NCI-H526 treated with DMSO at 0.1 percent for 48 hours (cell line): ENCODE results near the gene SEZ6L.

Source experiments
- DNase-seq: peaks from one replicate; lab custom pipeline; 2025; lab: John Stamatoyannopoulos, UW

Gene SEZ6L

GRCh38 chr22:26169315-26170111 is at the start of gene SEZ6L:
TSS of gene SEZ6L (plus strand) at chr22:26169462. CDS start at chr22:26169670, 208 bp downstream.
- peak; percentile 52 for DNase-seq

GRCh38 chr22:26122920-26123468 is 46.3 kb upstream of the SEZ6L start:
- DNase-seq = no peak

GRCh38 chr22:26124991-26125725 is 44.1 kb upstream of the SEZ6L start:
- no peak for DNase-seq

GRCh38 chr22:26127126-26127525 is 42.1 kb upstream of the SEZ6L start:
- DNase-seq = no peak

- DNase-seq = no peak
These were observed 41.7 kb upstream of the SEZ6L start for GRCh38 chr22:26127556-26127955.

- DNase-seq = no peak
These were observed 37.6 kb upstream of the SEZ6L start for GRCh38 chr22:26131589-26132154.

- DNase-seq = no peak
These were observed 34.5 kb upstream of the SEZ6L start for GRCh38 chr22:26134654-26135330.

- no peak for DNase-seq
These were observed 33.5 kb upstream of the SEZ6L start for GRCh38 chr22:26135806-26136205.

GRCh38 chr22:26139310-26139709 is 30.0 kb upstream of the SEZ6L start:
- no peak for DNase-seq

- no peak for DNase-seq
These were observed 27.4 kb upstream of the SEZ6L start for GRCh38 chr22:26141831-26142230.

GRCh38 chr22:26143806-26144325 is 25.4 kb upstream of the SEZ6L start:
- DNase-seq = no peak

- DNase-seq = no peak
These were observed 9.4 kb upstream of the SEZ6L start for GRCh38 chr22:26159886-26160285.

GRCh38 chr22:26161746-26162145 is 7.5 kb upstream of the SEZ6L start:
- no peak for DNase-seq

GRCh38 chr22:26162926-26163325 is 6.3 kb upstream of the SEZ6L start:
- no peak for DNase-seq

- no peak for DNase-seq
These were observed 5.1 kb upstream of the SEZ6L start for GRCh38 chr22:26164174-26164573.

GRCh38 chr22:26168330-26168851 is 871 bp upstream of the SEZ6L start:
- peak; percentile 58 for DNase-seq

GRCh38 chr22:26168939-26169314 is 335 bp upstream of the SEZ6L start:
- DNase-seq = peak; percentile 58

GRCh38 chr22:26170112-26170492 is 840 bp downstream of the SEZ6L start:
- peak; percentile 22 for DNase-seq

GRCh38 chr22:26170795-26171580 is 1.7 kb downstream of the SEZ6L start:
- peak; percentile 24 for DNase-seq

- DNase-seq = peak; percentile 70
These were observed 3.2 kb downstream of the SEZ6L start for GRCh38 chr22:26172389-26172990.
